H1 (cell line): ENCODE measurements around the gene NAP1L5. TPM values are rescaled to one million over a fixed set of nuclear protein-coding genes. Genes with fewer than 3 reads are reported as not detected.

Experiments
- CTCF ChIA-PET: fragments of 300-600 bp; sonication (Branson Sonifier 250); formaldehyde crosslinking; loops from one replicate; lab custom pipeline; 2021; ENCODE audit not compliant: partially characterized antibody; lab: Charles Lee
- POLR2A ChIA-PET: fragments of 300-600 bp; sonication (Branson Sonifier 250); formaldehyde crosslinking; loops from one replicate; lab custom pipeline; 2021; ENCODE audit warnings: inconsistent platforms; ENCODE audit not compliant: partially characterized antibody; lab: Charles Lee
- DNase-seq, 2 experiments: peaks; one replicate each; pipeline versions ENCODE4 v3.0.0 to v3.0.0-alpha.2; 2010 to 2022; ENCODE audit warnings: low spot score in 2 of 2, low read depth in 1 of 2, mixed read lengths in 1 of 2
- FAIRE-seq: peaks from 2 replicates; lab custom pipeline; 2011; peaks lifted over from hg19 to GRCh38; lab: Jason Lieb, UNC
- H2AFZ ChIP-seq: 2 replicates; pipeline ENCODE4 v1.8.1; 2012; ENCODE audit warnings: low read length, inconsistent platforms
- H2AK5ac ChIP-seq: 2 replicates; pipeline ENCODE4 v1.6.1; 2013; ENCODE audit warnings: low read depth, low read length
- H2BK120ac ChIP-seq: replicated peaks from 2 replicates; pipeline ENCODE3; 2013; ENCODE audit warnings: low read depth, low read length, inconsistent platforms
- H2BK12ac ChIP-seq: 2 replicates; pipeline ENCODE4 v1.6.1; 2013; ENCODE audit warnings: low read depth, low read length
- H2BK15ac ChIP-seq: 2 replicates; pipeline ENCODE4 v1.6.1; 2013; ENCODE audit warnings: low read length
- H2BK20ac ChIP-seq: 2 replicates; pipeline ENCODE4 v1.6.1; 2013; ENCODE audit warnings: low read length
- H2BK5ac ChIP-seq: 2 replicates; pipeline ENCODE4 v1.6.1; 2013; ENCODE audit warnings: low read depth, low read length
- H3K14ac ChIP-seq: 2 replicates; pipeline ENCODE4 v1.6.1; 2013; ENCODE audit warnings: inconsistent platforms; ENCODE audit not compliant: insufficient read length
- H3K18ac ChIP-seq: 2 replicates; pipeline ENCODE4 v1.6.1; 2013; ENCODE audit warnings: low read length; ENCODE audit errors: extremely low read depth
- H3K23ac ChIP-seq: 2 replicates; pipeline ENCODE4 v1.6.1; 2013; ENCODE audit warnings: inconsistent platforms; ENCODE audit not compliant: insufficient read length
- H3K23me2 ChIP-seq: 2 replicates; pipeline ENCODE4 v1.6.1; 2013; ENCODE audit warnings: low read depth, low read length
- H3K27ac ChIP-seq: 2 replicates; pipeline ENCODE4 v1.6.1; 2011; ENCODE audit warnings: low read depth, low read length, inconsistent platforms
- H3K27me3 ChIP-seq, 4 experiments: replicated peaks in 1 of 4; 1 replicate in 1 of 4; 2 replicates in 3 of 4; pipeline versions ENCODE4 v1.6.1 to v1.8.1; 2011 to 2013; ENCODE audit warnings: low read length in 3 of 4, mild to moderate bottlenecking in 3 of 4, inconsistent platforms in 2 of 4, mixed read lengths in 2 of 4, moderate library complexity in 1 of 4; ENCODE audit not compliant: control insufficient read depth in 3 of 4, insufficient read depth in 3 of 4; ENCODE audit errors: extremely low read depth in 1 of 4
- H3K36me3 ChIP-seq, 4 experiments: 2 replicates each; pipeline versions ENCODE4 v1.6.1 to v1.8.1; 2011 to 2013; ENCODE audit warnings: mild to moderate bottlenecking in 4 of 4, low read length in 3 of 4, moderate library complexity in 2 of 4, control low read depth in 1 of 4, inconsistent platforms in 1 of 4; ENCODE audit not compliant: insufficient read depth in 4 of 4, control insufficient read depth in 2 of 4
- H3K4ac ChIP-seq: replicated peaks from 2 replicates; pipeline ENCODE3; 2013; ENCODE audit warnings: low read length, low read depth, mixed read lengths, inconsistent platforms; ENCODE audit not compliant: insufficient read length
- H3K4me1 ChIP-seq, 4 experiments: replicated peaks in 1 of 4; 1 replicate in 1 of 4; 2 replicates in 3 of 4; pipeline versions ENCODE4 v1.6.1 to v1.8.1; 2011 to 2013; ENCODE audit warnings: low read length in 3 of 4, inconsistent platforms in 2 of 4, mixed read lengths in 1 of 4; ENCODE audit not compliant: insufficient read depth in 4 of 4, control insufficient read depth in 3 of 4
- H3K4me2 ChIP-seq, 2 experiments: 2 replicates each; pipeline versions ENCODE4 v1.6.1 to v1.8.1; 2011 to 2013; ENCODE audit warnings: low read depth in 2 of 2, low read length in 2 of 2, control low read depth in 1 of 2, inconsistent platforms in 1 of 2, mild to moderate bottlenecking in 1 of 2; ENCODE audit not compliant: insufficient read depth in 1 of 2
- H3K4me3 ChIP-seq, 4 experiments: fragments of 200-600, 300-600 bp in 1 of 4; sonication (generic), shearing (Covaris generic), sonication (Bioruptor Twin) in 1 of 4; 2 replicates each; pipeline versions ENCODE4 v1.5.1 to v1.8.1; 2011 to 2016; ENCODE audit warnings: low read length in 4 of 4, low read depth in 3 of 4, control low read depth in 2 of 4, inconsistent platforms in 2 of 4, mild to moderate bottlenecking in 2 of 4, mixed read lengths in 1 of 4, moderate library complexity in 1 of 4; ENCODE audit not compliant: insufficient read depth in 2 of 4; ENCODE audit errors: extremely low read depth in 1 of 4
- H3K56ac ChIP-seq: replicated peaks from 2 replicates; pipeline ENCODE3; 2013; ENCODE audit warnings: low read depth, mild to moderate bottlenecking, mixed read lengths, low read length, inconsistent platforms; ENCODE audit not compliant: insufficient read length
- H3K79me1 ChIP-seq: 2 replicates; pipeline ENCODE4 v1.6.1; 2013; ENCODE audit warnings: low read depth, low read length, control low read depth
- H3K79me2 ChIP-seq, 2 experiments: 2 replicates each; pipeline versions ENCODE4 v1.6.1 to v1.8.1; 2012 to 2013; ENCODE audit warnings: low read length in 2 of 2, mild to moderate bottlenecking in 2 of 2, inconsistent platforms in 1 of 2; ENCODE audit not compliant: insufficient read depth in 2 of 2, control insufficient read depth in 1 of 2
- H3K9ac ChIP-seq, 4 experiments: replicated peaks in 1 of 4; 1 replicate in 1 of 4; 2 replicates in 3 of 4; pipeline versions ENCODE4 v1.6.1 to v1.8.1; 2011 to 2013; ENCODE audit warnings: low read depth in 3 of 4, low read length in 3 of 4, control low read depth in 2 of 4, mild to moderate bottlenecking in 2 of 4, moderate library complexity in 2 of 4, inconsistent platforms in 1 of 4; ENCODE audit errors: extremely low read depth in 1 of 4
- H3K9me3 ChIP-seq, 2 experiments: 2 replicates each; pipeline versions ENCODE4 v1.6.1 to v1.8.1; 2012 to 2013; ENCODE audit warnings: mild to moderate bottlenecking in 2 of 2, moderate library complexity in 2 of 2, control low read depth in 1 of 2, inconsistent platforms in 1 of 2, low read depth in 1 of 2, low read length in 1 of 2, mixed read lengths in 1 of 2; ENCODE audit not compliant: insufficient read depth in 2 of 2
- H4K20me1 ChIP-seq, 2 experiments: replicated peaks in 1 of 2; 2 replicates each; pipeline versions ENCODE3 to v1.8.1; 2011 to 2013; ENCODE audit warnings: inconsistent platforms in 2 of 2, low read length in 2 of 2, mild to moderate bottlenecking in 1 of 2; ENCODE audit not compliant: insufficient read depth in 2 of 2, control insufficient read depth in 1 of 2
- H4K5ac ChIP-seq: 2 replicates; pipeline ENCODE4 v1.6.1; 2013; ENCODE audit warnings: low read length, low read depth, mixed read lengths, inconsistent platforms; ENCODE audit not compliant: insufficient read length
- H4K8ac ChIP-seq: 2 replicates; pipeline ENCODE4 v1.8.0; 2013; ENCODE audit warnings: mild to moderate bottlenecking, moderate library complexity, low read length, inconsistent platforms; ENCODE audit not compliant: insufficient read depth; ENCODE audit errors: extremely low read depth
- H4K91ac ChIP-seq: replicated peaks from 2 replicates; pipeline ENCODE3; 2013; ENCODE audit warnings: low read length, mixed read lengths, inconsistent platforms; ENCODE audit not compliant: insufficient read length
- ASH2L ChIP-seq: fragments of 200-600, 300-600 bp; sonication (generic); IDR thresholded peaks from one replicate; pipeline ENCODE4 v1.7.1; 2017; ENCODE audit warnings: low read length
- BCL11A ChIP-seq, 2 experiments: IDR thresholded peaks; one replicate each; pipeline ENCODE4 v1.6.1; 2011; ENCODE audit warnings: low read depth in 2 of 2, low read length in 2 of 2, mild to moderate bottlenecking in 2 of 2
- GABPA ChIP-seq: IDR thresholded peaks from 2 replicates; pipeline ENCODE4 v1.6.1; 2011; ENCODE audit warnings: mild to moderate bottlenecking, low read length, moderate library complexity, borderline replicate concordance; ENCODE audit not compliant: insufficient read depth
- NRF1 ChIP-seq: IDR thresholded peaks from 2 replicates; pipeline ENCODE4 v1.6.1; 2011; ENCODE audit warnings: mild to moderate bottlenecking, low read depth, low read length, improper control_type of control experiment
- PHF8 ChIP-seq: fragments of 200-600 bp; sonication (generic); conservative IDR thresholded peaks from 2 replicates; pipeline ENCODE4 v1.7.1; 2012; ENCODE audit warnings: low read depth, mild to moderate bottlenecking, inconsistent platforms, low read length, moderate library complexity
- POU5F1 ChIP-seq: IDR thresholded peaks from 2 replicates; pipeline ENCODE4 v1.6.1; 2011; ENCODE audit warnings: low read depth, mild to moderate bottlenecking, low read length, moderate library complexity
- RBBP5 ChIP-seq: IDR thresholded peaks from 2 replicates; pipeline ENCODE4 v1.7.1; 2012; ENCODE audit warnings: low read depth, mild to moderate bottlenecking, inconsistent platforms, low read length, moderate library complexity, borderline replicate concordance
- RXRA ChIP-seq: IDR thresholded peaks from 2 replicates; pipeline ENCODE4 v1.6.1; 2011; ENCODE audit warnings: low read depth, mild to moderate bottlenecking, low read length, moderate library complexity; ENCODE audit not compliant: insufficient read depth
- SIX5 ChIP-seq: IDR thresholded peaks from 2 replicates; pipeline ENCODE4 v1.6.1; 2011; ENCODE audit warnings: mild to moderate bottlenecking, low read depth, low read length
- SP1 ChIP-seq: IDR thresholded peaks from 2 replicates; pipeline ENCODE4 v1.6.1; 2011; ENCODE audit warnings: low read depth, low read length
- WGBS, 2 experiments: shearing (Covaris generic) in 1 of 2; methylation state at CpG; one replicate each; pipeline versions ENCODE4 v1.1.6 to v1.1.7; 2013 to 2015; ENCODE audit warnings: low lambda C conversion rate in 2 of 2, mixed read lengths in 2 of 2, inconsistent platforms in 1 of 2, low coverage in 1 of 2, missing lambda C conversion rate in 1 of 2; ENCODE audit not compliant: insufficient replicate concordance in 2 of 2, insufficient coverage in 1 of 2, insufficient read length in 1 of 2; ENCODE audit errors: extremely low coverage in 1 of 2, missing lambda C conversion rate in 1 of 2; 5-methylcytosine and 5-hydroxymethylcytosine counted together
- polyA plus RNA-seq, 7 experiments: library from polyadenylated mRNA; depleted of rRNA in 3 of 7; stranded (reverse) in 5 of 7; unstranded in 2 of 7; fragments of >200 nt in 5 of 7; fragments of 200-250 nt in 2 of 7; gene quantifications; 1 replicate in 5 of 7; 2 replicates in 1 of 7; 4 replicates in 1 of 7; pipeline versions ENCODE4 v1.2.1 to v1.2.3, GENCODE V29; 2011 to 2013; ENCODE audit warnings: missing spikeins in 2 of 7, mixed read lengths in 2 of 7
- total RNA-seq: library from RNA; stranded (reverse); fragmentation: NEBNext Ultra II Directional; extraction: Animal tissue kit (Norgen Biotek cat#: 25700); gene quantifications from 2 replicates; pipeline ENCODE4 v1.2.1, GENCODE V29; 2021
- TF ChIP-seq, protein P1 (sequence below): IDR thresholded peaks from 2 replicates; pipeline ENCODE4 v1.6.1; 2012; ENCODE audit warnings: inconsistent platforms

Gene NAP1L5
- total and polyA plus RNA-seq, 2 of the 8 experiments (the other 6 are each of a cell fraction or from before 2014, with no cell fraction given) = 1.3 to 2.7 TPM

GRCh38 chr4:88738180-88738579 is 40.6 kb upstream of the NAP1L5 start:
- Histone ChIP-seq H3K9me3 (no peaks in the 10 kb centered on the region), H3K27ac (no peak overlapping the region), H2BK20ac (no peak overlapping the region), H2BK12ac (peak overlapping the region; percentile 73), H2AK5ac (peak overlapping the region; percentile 55), H3K79me2 (no peaks in the 10 kb centered on the region), H3K56ac (no peak overlapping the region), H3K23ac (no peak overlapping the region), H3K18ac (peak overlapping the region; percentile 11; the same call in 1 of the 2 replicates), H3K4me3 (no peak overlapping the region), H3K4ac (no peak overlapping the region), H3K79me1 (no peaks in the 10 kb centered on the region), H3K4me1 (peaks cover 6 to 28% (median 11%) of the 10 kb centered on the region in 4 experiments; a peak in 6 of 7 replicates), H2AFZ (no peak overlapping the region), H4K5ac (no peak overlapping the region), H4K20me1 (no peaks in the 10 kb centered on the region), H4K8ac (no peak overlapping the region), H2BK5ac (peak overlapping the region; percentile 45; the same call in 1 of the 2 replicates), H2BK15ac (no peak overlapping the region), H3K27me3 (no peaks in the 10 kb centered on the region), H3K36me3 (no peaks in the 10 kb centered on the region; a peak in 1 of 8 replicates), H2BK120ac (no peak overlapping the region), H3K14ac (no peak overlapping the region), H4K91ac (no peak overlapping the region), H3K9ac (no peak overlapping the region), H3K4me2 (peak overlapping the region in 1 of 2 experiments; percentile 8; a peak in 2 of 4 replicates), H3K23me2 (no peaks in the 10 kb centered on the region)
- 87% methylated on average over 4 of the region's 4 CpGs; no CpG with 5 or more reads in 1 of the 2 experiments for WGBS, 2 experiments
- FAIRE-seq (no peak), DNase-seq (no peak)
- CTCF ChIA-PET = interaction anchor here (0.6 kb wide), 1 partner anchor 73 kb away, joined by 4 read pairs; no protein-coding TSS in a partner anchor
- TF ChIP-seq PHF8 (no peak), ASH2L (no peak), GABPA (no peak), RBBP5 (no peak), BCL11A (IDR thresholded peaks at IDR 0.05; ENCODE audit: low read depth in 2 of 2, low read length in 2 of 2) (no peak), SP1 (no peak), POU5F1 (no peak), SIX5 (no peak), NRF1 (no peak), RXRA (no peak)
- TF ChIP-seq, protein P1, sequence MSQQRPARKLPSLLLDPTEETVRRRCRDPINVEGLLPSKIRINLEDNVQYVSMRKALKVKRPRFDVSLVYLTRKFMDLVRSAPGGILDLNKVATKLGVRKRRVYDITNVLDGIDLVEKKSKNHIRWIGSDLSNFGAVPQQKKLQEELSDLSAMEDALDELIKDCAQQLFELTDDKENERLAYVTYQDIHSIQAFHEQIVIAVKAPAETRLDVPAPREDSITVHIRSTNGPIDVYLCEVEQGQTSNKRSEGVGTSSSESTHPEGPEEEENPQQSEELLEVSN = no peak
- POLR2A ChIA-PET = interaction anchor here (0.9 to 3.1 kb wide), 3 partner anchors 9 to 146 kb away, joined by 3 to 20 read pairs (median 4); partner anchors contain the start of gene HERC3
